SW 1271 (cell line): ENCODE measurements around the gene STK24.
"Not testable (repeated sequence)": the region's sequence is repeated elsewhere in the genome, so short reads cannot be mapped to it uniquely, and the experiment has no call there.

Experiments
- DNase-seq, 2 experiments: peaks; one replicate each; lab custom pipeline; 2025; lab: John Stamatoyannopoulos, UW

Gene STK24

DNA sequence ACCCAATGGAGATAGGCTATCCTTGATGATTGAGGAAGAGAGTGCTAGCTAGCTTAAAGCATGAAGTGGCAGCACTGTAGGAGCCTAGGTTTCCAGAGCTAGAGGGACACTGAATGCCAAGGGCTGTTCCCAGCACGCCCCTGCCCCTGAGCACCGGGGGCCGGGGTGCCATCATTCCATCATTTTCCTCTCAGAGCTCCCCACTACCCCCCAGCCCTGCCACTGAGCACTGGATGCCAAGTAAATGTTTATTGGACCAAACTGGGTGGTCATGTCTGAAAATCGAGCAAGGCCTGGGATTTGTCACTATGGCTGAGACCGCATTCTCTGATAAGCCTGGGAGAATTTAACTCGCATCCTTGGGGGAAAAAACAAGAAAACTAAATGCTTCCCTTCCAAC, 142.8 kb downstream of the STK24 start:
- DNase-seq: no peak

DNA sequence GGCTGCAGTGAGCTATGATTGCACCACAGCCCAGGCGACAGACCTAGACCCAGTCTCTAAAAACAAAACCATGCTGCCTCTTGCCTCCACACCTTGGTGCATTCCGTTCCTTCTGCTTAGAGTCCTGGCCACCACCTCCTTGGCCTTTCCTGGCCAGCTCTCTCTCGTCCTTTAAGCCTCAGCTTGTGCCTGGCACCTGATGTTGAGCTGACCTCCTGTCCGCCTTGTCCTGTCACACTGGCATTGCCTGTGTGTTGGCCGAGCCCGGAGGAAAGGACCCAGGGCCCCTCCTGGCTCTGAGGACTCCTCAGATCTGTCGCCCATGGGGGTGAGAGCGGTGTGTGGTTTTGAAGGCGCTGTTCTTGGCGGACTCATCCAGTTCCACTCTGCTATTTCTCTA, 143.3 kb downstream of the STK24 start:
- DNase-seq: no peak

DNA sequence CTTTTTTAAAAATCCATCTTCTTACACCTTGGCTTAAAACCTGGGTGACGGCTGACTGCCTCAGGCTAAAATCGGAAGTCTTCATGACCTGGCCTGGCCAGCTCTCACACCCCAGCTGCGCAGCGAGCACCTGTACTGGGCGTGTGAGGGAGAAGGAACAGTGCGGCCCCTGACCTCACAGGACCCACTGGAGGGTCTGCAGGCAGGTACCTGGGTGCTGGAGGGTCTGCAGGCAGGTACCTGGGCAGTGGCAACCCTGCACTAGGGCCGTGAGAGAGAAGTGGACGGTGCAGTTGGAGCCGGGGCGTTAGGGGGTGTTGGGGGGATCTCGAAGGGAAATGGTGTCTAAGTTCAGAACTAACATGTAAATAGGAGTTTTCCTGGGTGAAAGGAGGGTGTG, 144.3 kb downstream of the STK24 start:
- no peak for DNase-seq

DNA sequence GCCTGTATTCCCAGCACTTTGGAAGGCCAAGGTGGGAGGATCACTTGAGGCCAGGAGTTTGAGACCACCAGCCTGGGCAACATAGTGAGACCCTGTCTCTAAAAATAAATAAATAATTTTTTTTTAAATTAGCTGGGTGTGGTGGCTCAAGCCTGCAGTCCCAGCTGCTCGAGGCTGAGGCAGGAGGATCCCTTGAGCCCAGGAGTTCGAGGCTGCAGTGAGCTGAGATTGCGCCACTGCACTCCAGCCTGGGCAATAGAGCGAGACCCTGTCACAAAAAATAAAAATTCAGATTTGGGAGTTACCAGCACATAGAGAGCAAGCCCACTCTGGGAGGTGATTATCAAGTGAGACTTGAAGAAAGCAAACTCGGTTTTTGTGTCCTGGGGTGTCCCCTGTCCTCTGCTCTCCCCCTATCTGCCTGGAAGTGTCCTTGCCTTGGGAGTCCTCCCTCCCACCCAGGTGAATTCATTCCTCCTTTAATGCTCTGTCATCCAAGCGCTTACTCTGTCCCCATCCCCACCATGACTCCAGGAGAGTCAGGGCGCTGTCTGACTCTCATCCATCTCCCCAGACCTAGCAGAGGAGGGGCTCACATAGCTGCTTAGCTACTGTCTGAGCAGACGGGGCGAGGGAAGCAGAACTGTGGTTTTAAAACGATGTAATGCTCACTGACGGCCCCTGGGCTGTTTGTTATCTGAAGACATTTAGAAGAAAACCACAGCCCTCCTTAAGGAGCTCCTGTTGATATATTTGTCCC, 146.8 kb downstream of the STK24 start:
- no peak for DNase-seq

DNA sequence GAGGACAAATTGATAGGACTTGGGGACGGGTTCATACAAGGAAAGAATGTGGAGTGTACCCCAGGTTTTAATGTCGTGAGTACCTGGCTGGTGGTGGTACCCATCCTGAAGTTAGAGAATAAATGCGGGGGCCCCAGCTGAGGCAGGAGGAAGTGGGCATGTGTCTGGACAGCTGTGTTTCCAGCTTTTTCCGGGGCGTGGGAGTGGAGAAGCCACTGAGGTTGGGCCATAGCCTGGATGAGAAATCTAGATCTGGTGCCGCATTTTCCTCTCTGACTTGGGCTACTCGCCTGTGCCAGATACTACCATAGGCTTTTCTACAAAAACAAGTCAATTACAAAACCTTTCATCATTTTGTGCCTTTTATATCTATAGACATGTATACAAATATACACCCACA, 147.4 kb downstream of the STK24 start:
- DNase-seq: no peak

DNA sequence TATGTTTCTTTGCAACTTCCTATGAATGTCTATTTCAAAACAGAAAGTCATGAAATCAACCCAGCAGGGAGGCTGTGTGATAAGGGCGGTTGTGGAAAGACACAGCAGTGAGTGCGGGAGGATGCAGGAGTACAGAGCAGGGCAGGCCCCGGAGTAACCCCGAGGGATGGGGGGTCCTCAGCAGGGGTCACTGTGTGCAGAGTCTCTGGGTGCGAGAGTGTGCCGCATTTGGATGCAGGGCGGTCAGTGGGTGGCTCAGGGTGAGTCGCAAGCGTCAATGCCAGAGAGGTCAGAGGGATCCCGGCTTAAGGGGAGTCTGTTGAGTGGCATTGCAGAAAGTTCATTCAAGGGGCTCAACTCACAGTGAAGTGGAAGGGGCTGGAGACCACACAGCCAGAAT, 147.8 kb downstream of the STK24 start:
- no peak for DNase-seq

DNA sequence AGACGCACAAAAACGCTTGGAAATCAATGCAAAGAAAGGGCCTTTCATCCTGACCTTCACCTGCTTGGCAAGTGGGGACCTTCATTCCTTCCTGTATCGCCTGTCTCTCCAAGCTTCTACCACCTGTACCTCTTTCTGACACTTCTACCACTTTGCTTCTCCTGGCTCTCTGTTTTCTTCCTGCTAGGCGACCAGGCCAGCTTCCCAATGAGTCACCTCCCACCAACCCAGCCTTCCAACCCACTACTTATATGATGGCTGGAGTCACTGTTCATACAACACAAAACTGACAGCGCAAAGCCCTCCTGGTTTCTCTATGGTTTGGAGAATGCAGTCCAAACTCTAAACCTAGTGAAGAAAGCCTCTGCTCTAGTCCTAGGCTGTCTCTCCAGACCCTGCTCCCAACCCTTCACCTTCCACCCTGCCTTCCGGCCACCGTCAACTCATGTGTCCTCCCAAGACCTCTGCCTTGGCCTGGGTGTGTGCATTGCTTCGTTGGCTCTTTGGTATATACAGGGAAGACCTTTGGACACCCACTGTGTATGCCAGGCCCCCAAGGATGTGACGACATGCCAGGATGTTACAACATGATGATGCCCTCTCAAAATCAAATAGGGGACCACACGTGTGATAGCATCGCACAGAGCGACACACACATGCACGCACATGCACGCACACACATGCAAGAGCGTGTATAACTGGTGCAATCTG, 148.5 kb downstream of the STK24 start:
- DNase-seq: no peak

DNA sequence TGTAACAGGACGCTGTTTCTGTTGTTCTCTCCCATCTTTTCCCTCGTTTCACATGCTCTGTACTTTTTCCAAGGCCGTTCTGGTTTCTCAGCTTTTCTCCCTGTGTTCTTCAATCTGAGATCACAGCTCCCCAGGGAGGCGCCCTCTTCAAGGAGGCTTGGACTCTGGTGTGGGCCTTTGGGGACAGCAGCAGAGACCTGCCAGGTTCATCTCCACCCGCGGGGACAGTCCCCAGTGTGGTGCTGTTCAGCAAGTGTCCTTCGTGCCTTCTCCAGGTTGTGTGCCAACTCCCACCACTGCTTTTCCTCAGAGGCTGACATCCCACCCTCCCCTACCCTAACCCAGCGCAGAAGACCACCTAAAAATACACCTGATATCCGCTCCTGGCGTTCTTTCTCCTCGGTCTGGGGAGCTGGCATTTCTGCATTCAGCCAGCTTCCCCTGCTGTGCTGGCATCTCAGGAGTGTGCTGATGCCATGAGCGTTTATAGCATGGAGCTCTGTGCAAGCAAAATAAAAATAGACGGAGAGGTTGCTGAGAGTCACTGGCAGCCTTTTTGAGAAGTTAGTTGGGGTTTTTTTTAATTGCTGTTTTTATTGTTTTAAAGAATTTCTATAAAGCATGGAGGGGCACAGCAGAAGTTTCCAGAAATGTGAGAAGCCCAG, 149.4 kb downstream of the STK24 start:
- no peak for DNase-seq

DNA sequence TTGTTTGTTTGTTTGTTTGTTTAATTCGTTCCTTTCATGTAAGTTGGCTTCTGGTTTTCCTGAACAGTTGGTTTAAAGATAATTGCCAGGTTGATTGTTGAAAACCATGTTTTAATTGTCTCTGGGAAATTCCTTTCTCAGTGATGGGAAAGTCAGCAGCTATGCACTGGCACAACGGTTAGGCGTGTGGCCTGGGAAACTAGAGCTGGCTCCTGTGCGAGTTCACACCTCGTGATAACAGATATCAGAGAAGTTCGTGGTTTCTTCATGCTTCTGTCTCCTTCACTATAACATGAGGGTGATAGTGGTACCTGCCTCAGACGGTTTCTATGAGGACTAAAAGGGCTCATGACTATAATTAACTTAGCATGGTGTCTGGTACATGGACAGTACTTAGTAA, 153.5 kb downstream of the STK24 start:
- DNase-seq: no peak

DNA sequence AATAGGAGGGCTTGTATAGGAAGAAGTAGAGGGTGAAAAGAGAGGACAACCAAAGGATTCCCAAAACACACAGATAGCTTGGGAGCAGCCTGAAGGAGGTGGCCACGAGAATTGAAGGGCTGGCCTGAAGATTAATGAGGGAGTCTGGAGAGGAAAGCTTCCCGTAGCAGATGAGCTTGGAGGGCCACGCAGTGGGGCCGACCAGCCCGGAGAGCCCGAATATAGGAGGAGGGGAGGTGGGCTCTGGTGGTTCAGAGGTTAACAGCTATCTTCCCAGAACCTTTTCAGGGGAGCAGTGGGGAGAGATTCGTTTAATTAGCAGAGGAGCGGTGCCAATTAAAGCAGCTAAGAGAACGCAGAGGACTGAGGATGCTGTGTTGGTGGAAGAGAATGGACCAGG, 154.9 kb downstream of the STK24 start:
- no peak for DNase-seq

DNA sequence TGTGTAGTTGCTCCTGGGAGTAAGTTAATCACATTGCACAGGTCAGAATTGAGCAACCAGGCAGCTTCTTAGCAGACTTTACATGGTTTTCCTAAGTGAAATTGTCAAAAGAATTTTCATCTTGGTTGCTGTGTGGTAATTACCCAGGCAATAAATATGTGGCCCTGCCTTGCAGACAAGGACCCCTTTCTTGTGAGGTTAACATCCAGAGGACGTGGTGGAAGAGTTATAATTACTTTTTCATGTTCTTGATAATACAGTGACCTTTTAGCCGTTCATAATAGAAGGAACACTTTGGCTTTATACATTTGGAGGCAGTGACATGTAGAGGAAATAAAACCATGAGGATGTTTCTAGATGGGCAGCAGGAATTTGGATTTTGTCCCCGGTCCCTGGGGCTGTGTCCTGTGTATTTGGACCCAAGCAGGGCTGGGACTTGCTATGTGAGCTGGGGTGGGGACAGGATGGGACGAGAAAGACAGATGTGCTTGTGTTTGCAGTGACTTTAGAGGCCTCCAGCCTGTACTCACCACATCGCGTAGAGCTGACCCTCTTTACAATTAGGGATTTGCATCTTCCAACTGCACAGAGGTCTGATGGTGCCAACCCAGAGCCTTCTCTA, 156.2 kb downstream of the STK24 start:
- DNase-seq: no peak

DNA sequence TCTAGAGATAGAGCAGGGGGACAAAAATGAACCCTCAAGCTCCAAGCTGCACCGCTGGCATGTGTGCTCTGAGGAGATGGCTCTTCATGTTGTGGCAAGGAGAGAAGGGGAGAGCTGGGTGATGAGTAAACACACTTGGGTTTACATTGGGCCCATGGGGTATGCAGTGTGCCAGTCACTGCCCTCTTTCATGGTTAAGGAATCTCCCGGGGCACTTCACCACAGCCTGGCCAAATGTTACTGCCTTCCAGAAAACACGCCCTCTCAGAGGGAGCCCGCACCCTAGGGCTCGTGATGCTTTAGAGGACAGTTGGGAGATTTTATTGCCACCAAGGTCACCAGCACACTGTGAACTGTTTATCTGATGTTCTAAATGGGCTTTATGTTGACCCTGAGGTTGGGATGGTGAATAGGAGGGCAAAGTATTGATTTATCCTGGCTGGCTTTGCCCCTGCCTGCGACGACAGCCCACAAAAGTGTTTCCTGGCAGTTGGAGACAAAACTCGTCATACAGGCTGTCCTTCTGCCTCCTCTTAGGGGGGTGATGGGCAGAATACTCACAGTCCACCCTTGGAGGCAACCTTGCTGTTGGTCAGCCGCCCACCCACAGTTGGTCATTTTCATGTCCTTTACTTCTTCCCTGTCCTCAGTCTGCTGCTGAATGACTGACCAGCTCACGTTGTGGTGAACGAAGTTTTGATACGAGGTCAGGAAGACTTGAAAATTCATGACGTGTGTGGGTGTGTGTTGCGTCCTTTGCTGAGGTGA, 156.9 kb downstream of the STK24 start:
- no peak for DNase-seq

DNA sequence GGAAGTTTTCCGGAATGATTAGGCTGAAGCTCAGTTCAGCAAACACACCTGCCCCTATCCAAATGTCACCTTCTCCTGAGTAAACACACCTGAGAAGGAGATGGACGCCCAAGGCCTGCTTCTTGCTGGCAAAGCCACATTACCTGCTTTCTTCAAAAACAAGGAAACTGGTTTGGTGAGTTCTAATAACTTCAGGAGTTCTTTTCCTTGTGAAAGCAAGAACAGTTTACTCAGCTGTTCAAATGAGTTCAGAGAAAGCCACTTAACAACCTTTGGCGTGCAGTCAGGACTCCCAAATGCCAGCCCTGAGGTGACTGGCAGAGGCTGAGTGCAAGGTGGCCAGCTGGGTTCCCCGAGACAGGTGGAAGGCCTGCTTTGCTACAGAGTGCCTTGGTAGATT, 160.5 kb downstream of the STK24 start:
- no peak for DNase-seq

DNA sequence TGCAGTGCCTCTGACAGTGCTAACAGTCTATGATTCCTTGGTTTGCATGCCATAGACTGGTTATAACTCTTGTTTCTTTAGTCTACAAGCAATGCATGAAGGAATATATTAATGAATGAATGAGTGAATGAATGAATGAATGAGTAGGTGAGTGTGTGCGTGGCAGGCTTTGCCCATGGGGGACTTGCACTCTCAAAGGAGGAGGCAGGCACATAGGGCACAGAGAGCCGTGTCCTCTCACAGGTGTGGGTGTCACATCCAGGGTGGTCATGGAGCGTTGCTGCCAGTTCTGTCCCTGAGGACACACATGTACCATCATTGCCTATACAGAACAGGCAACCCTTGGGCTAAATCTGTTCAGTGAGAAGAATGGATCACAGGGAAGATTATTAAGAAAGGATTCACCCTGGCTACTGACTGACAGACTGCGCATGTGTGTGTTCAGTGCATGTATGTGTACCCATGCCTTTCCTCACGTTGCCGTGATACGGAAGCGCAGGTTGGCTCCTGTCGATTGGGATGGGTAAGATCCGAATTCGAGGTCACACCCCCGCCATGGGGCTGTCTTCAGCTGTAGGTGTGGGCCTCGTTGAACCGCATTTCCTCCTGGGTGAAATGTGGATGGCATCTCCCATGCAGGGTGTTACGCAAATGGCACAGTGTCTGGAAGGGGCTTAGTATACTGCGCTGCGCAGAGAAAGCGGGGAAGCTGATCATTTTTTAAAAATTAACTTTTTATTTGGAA, 161.4 kb downstream of the STK24 start:
- DNase-seq: no peak

DNA sequence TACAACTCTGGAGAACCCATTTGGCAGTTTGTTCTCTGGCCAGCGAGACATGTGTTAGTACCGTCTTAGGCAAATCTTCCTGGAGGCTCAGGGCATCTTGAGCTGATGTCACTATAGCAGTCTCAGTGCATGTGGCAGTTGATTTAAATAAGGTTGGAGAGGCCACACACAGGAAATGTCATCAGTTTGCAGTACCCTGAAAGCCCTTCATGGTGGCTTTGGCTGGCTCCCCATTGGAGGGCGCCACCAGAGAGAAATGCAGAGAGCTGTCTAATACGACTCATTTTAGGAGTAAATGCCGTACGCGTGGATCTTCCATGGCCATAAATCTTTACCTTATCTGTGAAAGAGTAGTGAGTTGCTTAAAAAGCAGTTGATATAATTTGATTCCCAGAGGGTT, 163.1 kb downstream of the STK24 start:
- DNase-seq: no peak

DNA sequence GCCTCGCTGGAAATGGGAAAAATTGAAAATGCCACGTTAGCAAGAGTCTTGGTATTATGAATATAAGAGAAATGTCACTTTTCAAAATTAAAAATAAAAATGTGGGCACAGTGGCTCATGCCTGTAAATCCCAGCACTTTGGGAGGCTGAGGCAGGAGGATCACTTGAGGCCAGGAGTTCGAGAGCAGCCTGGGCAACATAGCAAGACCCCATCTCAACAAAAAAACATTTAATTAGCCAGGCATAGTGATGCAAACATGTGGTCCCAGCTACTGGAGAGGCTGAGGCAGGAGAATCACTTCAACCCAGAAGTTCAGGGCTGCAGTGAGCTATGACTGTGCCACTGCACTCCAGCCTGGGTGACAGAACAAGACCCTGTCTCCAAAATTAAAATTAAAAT, 163.6 kb downstream of the STK24 start:
- DNase-seq: not testable (repeated sequence)

DNA sequence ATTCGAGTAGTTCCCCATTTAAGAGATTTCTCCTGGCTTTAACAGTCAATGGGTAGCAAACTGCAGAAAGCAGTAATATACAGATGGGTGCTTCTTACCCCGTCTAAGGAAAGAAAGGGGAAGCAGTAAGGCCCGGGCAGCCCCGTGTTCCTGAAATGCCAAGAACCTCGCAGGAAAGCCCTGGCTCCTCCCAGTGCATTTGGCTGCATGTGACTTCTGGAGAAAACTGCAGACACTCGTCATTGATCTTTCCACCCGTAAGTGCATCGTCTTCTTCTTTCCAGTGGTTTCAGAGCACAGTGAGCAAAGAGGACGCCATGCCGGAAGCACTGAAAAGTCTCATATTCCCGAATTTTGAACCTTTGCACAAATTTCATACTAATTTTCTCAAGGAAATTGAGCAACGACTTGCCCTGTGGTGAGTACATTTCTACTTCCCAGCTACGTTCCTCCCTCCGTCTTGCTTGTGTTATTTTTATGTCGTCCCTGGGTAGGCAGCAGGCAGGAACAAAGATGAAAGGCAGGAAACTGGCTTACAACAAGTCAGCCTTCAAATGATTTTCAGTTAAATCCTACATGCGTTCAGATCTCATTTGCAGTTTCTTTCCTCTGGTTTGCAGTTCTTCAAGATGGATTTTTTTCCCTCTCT, 165.2 kb downstream of the STK24 start:
- DNase-seq: no peak

DNA sequence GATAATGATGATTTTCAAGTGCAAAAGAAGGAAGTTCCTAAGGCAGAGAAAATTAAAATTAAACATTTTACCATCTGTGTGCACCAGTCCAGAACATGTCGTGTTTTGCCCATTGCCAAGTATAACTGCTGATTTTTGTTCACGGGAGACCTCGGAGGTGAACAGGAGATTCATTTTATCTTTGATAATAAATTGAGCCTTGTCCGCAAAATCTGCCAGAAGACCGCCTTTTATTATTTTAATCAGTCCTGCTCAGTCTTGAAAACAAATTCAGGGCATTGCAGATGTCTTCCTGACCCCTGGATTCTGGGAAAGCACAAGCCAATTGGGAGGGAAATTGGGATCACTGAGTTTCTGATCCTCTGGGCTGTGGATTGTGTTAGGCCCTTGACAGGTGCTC, 165.9 kb downstream of the STK24 start:
- DNase-seq: no peak

DNA sequence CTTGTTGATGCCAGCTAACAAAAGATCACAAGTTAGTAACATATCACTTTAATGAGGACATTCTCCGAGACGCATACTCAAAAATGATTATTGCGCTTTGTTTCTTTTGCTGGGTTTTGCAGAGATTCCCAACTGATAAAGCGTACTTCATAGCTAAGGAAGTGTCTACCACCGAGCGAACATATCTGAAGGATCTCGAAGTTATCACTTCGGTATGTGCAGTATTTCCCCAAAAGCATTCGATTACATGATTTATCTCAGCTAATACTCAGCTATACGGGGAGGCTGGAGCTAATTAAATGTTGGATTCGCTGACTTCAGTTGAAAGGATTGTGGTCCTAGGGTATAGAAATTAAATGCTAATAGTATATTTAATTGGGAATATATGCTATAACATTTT, 166.3 kb downstream of the STK24 start:
- no peak for DNase-seq

DNA sequence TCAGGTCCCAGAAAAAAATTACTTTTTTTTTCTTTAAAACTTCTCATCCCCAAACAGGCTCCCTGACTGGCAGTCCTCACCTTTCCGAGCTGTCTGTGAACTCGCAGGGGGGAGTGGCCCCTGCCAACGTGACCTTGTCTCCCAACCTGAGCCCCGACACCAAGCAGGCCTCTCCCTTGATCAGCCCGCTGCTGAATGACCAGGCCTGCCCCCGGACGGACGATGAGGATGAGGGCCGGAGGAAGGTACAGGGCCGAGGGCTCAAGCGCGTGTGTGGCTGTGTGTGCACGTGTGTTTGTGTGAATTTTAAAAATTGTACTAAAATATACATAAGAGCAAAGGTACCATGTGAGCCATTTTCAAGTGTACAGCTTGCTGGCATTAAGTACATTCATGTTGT, 167.6 kb downstream of the STK24 start:
- DNase-seq: no peak

DNA sequence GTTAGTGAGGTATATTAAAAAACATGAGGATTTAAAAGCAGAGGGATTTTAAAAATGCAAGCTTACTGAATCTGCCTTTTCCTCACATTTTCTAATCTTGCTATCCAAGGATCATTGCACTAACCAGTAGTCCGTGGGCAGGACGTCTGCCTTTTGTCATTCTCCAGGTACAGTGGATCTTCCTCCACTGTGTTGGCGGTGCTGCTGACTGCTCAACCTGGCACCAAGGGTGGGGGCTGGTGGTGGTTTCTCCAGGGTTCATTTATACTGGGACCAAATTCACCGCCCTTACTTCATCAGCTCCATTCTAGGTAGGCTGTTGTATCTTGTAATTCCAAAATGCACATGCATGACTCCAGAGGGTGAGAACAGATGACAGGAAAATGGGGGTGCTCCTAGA, 169.3 kb downstream of the STK24 start:
- DNase-seq: no peak
